GM18526 (cell line): ENCODE results near the gene SRGAP1.

ENCODE experiments used
- POLR2A ChIP-seq: IDR thresholded peaks from 3 replicates; pipeline ENCODE4 v1.6.1; 2011; ENCODE audit not compliant: insufficient read length; ENCODE audit errors: extremely low read depth

Gene SRGAP1

DNA sequence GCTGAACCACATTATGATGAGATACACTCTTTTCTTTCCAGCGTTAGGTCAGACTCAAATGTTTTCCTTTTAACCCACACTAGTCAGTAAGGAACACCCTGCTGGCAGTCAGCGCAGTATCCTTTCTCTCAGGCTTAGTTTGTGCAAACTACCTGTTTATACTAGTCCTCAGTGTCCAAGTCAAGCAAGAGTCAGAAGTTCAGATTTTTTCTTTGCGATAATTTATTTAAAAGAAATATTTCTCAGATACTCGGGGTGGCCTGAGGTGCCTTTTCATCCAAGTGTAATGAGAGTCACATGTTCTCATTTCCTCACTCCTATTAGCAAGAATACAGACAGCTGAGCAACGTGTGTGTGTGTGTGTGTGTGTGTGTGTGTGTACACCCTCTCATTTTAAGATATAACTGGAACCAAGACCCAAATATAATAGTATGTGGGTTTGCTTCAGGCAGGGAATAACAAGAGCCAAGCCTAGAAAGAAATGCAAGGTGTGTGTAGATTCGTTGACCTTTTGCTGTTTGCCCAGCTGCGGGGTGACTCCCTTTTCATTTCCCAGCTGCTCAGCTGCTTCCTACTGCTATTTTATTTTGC lies 194.9 kb downstream of the SRGAP1 start:
- TF ChIP-seq POLR2A: no peak

DNA sequence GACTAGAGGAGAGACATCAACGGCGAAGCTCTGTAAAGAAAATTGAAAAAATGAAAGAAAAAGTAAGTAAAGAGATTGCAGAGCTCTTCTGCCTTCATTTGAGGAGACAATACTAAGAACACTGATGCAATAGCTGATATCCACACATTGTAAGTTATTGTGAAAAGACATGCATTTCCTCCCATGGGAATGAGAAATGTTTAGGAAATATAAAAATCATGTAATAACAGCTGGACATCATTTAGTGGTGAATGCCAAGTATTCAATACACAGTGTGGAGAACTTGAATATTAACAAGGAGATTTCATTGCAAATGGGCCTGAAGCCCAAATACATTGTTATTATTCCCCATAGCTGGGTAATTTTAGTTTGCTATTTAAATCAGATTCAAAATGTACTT lies 198.4 kb downstream of the SRGAP1 start:
- TF ChIP-seq POLR2A: no peak

DNA sequence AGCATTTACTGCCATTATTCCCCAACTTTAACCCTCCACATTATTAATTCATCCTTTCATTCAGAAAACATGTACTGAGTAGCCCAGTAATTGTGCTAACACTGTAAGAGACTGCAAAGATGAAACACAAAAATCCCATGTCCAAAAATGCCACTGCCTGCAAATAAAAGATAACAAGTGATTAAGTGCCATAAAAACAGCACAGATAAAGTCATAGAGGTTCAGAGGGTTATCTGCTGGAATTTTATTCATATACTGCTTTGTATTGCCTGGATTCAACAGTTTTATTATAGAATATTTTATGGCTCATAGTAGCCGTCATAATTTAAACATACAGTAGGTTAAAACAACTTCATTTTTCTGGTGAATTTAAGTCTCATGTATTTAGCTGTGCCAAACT lies 199.7 kb downstream of the SRGAP1 start:
- no peak for TF ChIP-seq POLR2A

DNA sequence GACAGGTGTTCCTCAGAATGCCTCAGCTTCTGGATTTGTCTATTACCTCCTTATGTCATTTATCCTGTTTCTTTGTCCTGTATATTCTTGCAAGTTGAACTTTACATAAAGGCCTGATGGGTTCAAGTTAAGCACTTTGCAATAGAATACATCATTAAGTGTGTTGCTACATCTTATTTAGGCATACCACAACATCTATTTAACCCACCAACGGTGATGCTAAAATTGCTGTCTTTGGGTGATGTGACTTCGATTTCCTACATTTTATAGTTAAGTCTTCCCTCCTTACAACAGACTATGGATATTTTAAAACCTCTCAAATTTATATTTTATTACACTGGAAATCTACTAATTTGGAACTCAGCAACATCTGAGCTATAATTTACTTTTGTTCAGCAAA lies 206.6 kb downstream of the SRGAP1 start:
- no peak for TF ChIP-seq POLR2A

DNA sequence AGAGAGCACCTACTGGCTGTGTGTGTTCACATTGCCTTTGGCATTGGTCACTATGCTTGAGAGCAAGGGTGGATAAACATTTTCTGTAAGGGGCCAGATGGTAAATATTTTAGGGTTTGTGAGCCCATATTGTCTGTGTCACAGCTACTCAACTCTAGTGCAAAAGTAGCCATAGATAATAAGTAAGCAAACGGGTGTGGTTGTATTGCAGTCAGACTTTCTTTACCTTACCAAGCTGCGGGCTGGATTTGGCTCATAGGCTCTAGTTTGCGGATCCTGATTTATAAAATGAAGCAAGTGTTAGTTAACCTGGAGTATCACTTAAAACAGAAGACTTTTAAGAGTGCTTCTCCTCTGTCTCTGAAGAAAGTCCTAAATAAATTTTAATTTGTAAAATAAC lies 208.6 kb downstream of the SRGAP1 start:
- TF ChIP-seq POLR2A: no peak

DNA sequence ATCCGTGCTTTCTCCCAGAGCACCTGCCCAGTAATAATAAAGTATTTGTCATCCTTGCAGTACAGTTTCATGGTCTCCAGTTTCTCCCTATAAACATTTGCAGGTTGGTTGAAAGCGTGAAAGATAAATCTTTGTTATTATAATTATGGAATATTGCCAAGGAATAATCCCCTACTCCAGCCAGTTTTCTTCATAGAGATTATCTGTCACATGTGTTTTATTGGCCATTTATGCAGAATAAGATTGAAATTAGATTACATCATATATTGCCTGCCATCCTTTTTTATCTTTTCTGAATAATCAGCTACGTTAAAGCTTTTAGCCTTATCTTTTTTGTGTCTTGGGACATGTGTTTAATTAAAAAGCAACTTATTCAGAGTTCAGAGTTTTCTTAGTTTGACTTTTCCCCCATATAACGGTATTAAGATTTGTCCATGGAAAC lies 209.6 kb downstream of the SRGAP1 start:
- TF ChIP-seq POLR2A: no peak

DNA sequence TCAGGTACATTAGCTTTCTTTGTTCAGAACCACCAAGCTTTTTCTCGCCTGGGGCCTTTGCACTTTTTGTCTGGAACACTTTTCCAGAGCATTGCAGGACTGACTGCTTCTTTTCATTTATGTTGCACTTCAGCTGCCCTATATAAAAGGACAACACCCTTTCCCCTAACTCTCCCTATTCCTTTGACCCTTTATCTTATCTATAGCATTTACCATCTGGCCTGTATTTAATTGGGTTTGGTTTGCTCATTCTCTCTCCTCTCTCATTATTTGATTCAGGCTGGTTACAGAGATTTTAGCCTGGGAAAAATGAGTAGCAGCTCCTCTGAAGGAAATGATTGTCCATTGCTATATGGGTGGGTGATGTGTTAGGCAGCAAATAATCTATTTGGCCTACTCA lies 212.2 kb downstream of the SRGAP1 start:
- TF ChIP-seq POLR2A: no peak

DNA sequence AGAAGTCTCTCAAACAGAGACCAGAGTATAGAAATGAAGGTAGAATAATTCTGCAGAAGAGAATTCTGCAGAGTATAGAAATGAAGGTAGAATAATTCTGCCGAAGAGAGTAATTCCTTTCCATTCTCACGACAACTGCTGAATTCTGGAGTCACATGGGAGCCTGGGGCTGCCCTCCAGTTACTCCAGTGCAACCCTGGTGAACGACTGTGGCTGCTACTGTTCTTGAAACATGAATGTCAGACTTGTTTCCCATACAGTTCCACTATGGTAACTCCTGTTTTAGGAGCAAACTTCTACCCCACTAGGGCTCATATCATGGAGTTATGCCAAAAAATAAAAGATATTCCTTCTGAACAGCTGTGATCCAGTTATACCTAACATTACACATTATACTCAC lies 213.2 kb downstream of the SRGAP1 start:
- TF ChIP-seq POLR2A: no peak

DNA sequence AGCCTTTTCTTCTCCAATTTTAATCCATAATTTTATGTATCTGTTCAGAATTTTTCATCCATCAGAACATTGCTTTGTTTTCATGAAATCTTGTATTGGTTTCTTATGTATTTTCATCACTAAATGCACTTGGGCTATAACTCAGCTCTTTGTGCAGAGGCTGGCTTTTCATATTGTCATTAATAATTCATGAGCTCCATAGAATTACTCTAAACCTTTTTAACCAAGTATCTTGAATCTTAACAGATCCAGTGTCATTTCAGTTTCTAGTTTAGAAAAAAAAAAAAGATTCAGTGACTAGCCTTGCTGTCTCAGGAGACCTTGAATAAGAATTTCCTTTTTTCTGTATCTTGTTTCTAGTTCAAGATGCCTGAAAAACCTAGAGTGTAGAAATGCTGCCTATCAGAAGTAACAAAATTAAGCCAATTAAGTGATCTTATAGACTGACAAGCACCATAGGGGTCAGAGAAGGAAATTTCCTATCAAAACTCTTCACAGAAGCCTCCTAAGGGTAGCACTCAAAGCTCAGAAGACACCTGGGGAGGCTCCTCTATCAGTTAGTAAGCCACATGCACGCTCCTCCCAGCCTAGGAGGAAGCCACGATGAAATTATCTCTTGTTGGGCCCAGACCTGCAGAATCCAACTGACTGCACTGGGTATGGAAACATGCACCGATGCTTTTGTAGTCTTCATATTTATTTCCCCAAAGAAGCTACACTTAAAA lies 214.2 kb downstream of the SRGAP1 start:
- no peak for TF ChIP-seq POLR2A

DNA sequence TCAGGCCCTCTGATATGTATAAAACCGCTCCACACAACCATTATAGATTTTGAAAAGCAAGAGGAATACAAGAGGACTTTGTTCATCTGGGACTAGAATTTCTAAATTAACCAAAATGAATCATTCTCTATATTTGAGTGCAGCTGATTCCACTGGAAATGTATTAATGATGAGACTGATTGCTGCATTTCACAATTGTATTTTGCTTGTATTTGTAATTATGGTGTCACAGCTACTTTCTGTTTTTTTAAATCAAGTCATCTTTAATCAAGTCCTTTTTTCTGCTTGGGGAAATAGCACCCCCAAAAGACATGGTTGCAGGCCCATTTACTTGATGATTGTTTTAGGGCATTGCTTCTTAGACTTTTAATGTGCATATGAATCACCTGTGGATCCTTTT lies 215.2 kb downstream of the SRGAP1 start:
- TF ChIP-seq POLR2A: no peak

DNA sequence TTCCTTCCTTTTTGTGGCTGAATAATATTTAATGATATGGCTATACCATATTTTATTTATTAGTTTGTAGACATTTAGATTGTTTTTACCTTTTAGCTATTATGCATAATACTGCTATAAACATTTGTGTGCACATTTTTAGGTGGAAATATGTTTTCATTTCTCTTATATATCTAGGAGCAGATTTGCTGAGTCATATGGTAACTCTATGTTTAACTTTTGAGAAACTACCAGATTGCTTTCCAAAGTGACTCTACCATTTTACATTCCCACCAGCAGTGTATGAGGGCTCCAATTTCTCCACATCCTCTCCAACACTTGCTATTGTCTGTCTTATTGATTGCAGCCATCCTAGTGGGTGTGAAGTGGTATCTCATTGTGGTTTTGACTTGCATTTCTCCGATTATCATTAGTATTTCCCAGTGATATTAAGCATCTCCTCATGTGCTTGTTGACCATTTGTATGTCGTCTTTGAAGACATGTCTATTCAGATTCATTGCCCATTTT lies 217.4 kb downstream of the SRGAP1 start:
- no peak for TF ChIP-seq POLR2A

DNA sequence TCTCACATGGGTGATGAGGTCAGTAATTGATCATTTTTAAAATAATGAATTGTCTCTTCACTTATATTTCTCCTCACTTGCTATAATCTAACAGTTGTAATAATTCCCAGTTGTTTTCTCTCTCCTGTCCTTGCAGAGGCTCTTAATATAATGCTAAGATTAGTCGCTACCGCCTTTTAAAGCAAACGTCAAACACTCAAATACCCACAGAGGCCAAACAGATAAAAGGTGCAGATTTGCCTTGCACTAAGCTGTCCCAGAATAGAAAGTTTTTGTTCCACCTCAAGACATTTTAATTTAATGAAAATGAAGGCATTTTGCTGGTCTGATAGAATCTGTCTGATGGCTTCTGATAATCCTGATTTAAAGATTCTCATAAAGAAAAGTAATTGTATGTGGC lies 218.6 kb downstream of the SRGAP1 start:
- no peak for TF ChIP-seq POLR2A

DNA sequence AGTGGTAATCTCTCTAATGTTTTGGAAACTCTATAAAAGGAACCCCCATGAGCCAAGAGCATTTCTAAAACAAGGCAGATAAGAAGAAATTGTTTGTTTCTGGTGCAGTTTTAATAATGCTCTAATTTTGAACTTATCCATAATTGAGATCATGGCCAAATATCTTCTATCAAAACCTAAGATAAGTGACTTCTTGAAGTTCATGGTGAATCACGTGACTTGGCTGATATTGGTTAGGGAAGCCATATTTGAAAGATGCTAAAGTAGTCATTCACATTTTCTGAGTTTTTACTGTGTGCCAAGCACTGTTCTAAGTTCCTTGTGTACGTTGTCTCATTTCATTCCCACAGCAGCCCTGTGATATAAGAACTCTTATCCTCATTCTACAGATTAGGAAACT lies 219.7 kb downstream of the SRGAP1 start:
- no peak for TF ChIP-seq POLR2A

DNA sequence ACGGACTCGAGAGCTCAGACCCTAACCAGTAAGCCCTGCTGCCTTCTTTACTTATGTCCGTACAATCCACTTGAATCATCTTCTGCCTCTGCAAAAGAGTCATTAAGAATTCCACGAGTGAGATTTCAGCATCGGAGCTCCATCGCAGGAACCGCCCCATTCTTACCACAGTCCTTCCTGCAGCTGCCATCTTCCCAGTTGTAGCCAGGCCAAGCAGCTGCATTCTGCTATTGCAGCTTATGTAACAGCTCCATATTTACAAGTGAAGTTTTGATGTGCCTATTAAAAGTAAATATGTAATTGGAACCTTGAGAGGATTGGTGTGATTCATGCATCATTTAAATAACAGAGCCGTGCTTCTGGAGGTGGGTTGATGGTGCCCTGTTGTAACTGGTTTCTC lies 220.2 kb downstream of the SRGAP1 start:
- TF ChIP-seq POLR2A: no peak

DNA sequence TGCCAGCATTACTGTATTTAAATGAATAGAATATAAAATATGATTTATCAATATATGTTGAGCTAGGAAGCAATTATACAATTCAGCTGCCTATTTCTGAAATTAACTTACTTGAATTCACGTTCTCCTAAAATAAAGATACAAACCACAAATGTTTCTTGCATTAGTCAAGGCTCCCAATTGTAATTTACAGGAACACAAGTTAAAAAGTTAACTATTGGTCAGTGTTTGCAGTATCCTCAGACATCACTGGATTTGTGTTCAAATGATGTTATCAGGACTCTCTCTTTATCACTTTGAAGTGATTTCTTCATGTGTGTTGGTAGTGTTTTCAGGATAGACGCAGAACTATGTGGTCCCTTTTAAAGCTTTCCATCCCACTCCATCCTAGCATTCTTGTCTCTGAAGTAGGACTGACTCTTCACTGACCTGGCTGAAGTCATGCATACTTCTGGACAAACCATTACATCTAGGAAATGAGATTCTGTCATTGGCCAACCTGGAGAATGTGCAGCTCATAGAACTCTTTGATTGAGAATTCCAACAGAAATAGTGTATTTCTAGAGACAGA lies 221.5 kb downstream of the SRGAP1 start:
- TF ChIP-seq POLR2A: no peak

DNA sequence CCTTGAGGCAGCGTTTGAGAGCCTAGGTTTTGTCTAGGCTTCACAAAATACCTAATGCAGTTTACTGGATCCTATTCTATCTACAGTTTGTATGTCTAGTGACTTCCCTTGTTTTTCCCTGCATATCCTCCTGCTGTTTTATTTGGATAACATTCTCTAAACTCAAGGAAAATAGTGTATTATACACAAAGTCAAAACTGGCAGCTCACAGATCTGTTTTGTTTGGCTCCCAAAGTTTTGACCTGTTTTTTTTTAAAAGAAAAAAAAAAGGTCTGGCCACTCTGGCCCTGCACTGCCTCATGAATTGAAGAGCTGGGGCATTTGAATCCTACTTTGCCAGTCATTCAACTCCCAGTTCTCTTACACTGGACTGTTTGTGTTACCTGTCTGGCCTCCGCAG lies 222.3 kb downstream of the SRGAP1 start:
- no peak for TF ChIP-seq POLR2A
